K562 (cell line): Measurements from ENCODE around the gene AQP9. TPM values are rescaled to one million over a fixed set of nuclear protein-coding genes. Genes with fewer than 3 reads are reported as not detected.

Experiments used
- AFF1 ChIP-seq, 2 experiments: fragments of 450-650 bp; IDR thresholded peaks; 2 replicates each; pipeline ENCODE4 v1.6.1; 2018; ENCODE audit warnings: mild to moderate bottlenecking in 2 of 2, low read depth in 1 of 2; ENCODE audit not compliant: partially characterized antibody in 2 of 2
- ESRRB ChIP-seq: fragments of 250-450 bp; sonication (Bioruptor Pico); IDR thresholded peaks from 2 replicates; pipeline ENCODE4 v1.5.0; 2020; ENCODE audit warnings: mild to moderate bottlenecking, moderate library complexity, borderline replicate concordance
- ETV5 ChIP-seq: sonication (generic); formaldehyde crosslinking; IDR thresholded peaks from 2 replicates; pipeline ENCODE4 v1.4.0; 2020; ENCODE audit warnings: low read depth, mild to moderate bottlenecking, missing genetic modification reagents
- GATAD2B ChIP-seq: fragments of 450-650 bp; IDR thresholded peaks from 2 replicates; pipeline ENCODE4 v1.6.1; 2017; ENCODE audit warnings: mild to moderate bottlenecking, borderline replicate concordance
- HCFC1 ChIP-seq: IDR thresholded peaks from 2 replicates; pipeline ENCODE4 v1.6.1; 2012; ENCODE audit warnings: low read depth, low read length, improper control_type of control experiment
- LARP7 ChIP-seq: fragments of 450-650 bp; IDR thresholded peaks from 2 replicates; pipeline ENCODE4 v1.6.1; 2016
- MAZ ChIP-seq, 2 experiments: fragments of 450-650 bp in 1 of 2; sonication (generic) in 1 of 2; formaldehyde crosslinking; IDR thresholded peaks in 1 of 2; conservative IDR thresholded peaks in 1 of 2; 2 replicates each; pipeline versions ENCODE4 v1.4.0 to v1.5.0; 2020; ENCODE audit warnings: mild to moderate bottlenecking in 1 of 2, missing genetic modification reagents in 1 of 2
- MCM3 ChIP-seq: fragments of 450-650 bp; IDR thresholded peaks from 2 replicates; pipeline ENCODE4 v1.6.1; 2016
- MED1 ChIP-seq: sonication (generic); formaldehyde crosslinking; IDR thresholded peaks from 2 replicates; pipeline ENCODE4 v1.8.1; 2023; ENCODE audit warnings: missing genetic modification reagents, borderline replicate concordance
- MEF2D ChIP-seq: conservative IDR thresholded peaks from 2 replicates; pipeline ENCODE4 v1.6.1; 2016; ENCODE audit warnings: low read depth, missing genetic modification characterization, missing compliant biosample characterization
- MNT ChIP-seq, 2 experiments: fragments of 450-650 bp; conservative IDR thresholded peaks; 2 replicates each; pipeline ENCODE4 v1.6.1; 2017; ENCODE audit warnings: mild to moderate bottlenecking in 2 of 2, moderate library complexity in 2 of 2
- NFE2 ChIP-seq: IDR thresholded peaks from 2 replicates; pipeline ENCODE4 v1.6.1; 2014; ENCODE audit warnings: antibody characterized with exemption, low read depth
- SMAD2 ChIP-seq: fragments of 150-350 bp; IDR thresholded peaks from 2 replicates; pipeline ENCODE4 v1.6.1; 2014; ENCODE audit warnings: low read depth, mild to moderate bottlenecking, low read length
- USF1 ChIP-seq: sonication (generic); formaldehyde crosslinking; IDR thresholded peaks from 2 replicates; pipeline ENCODE4 v1.9.0; 2022; ENCODE audit warnings: mild to moderate bottlenecking, missing genetic modification reagents
- ZBTB1 ChIP-seq: sonication (generic); formaldehyde crosslinking; IDR thresholded peaks from 2 replicates; pipeline ENCODE4 v1.8.1; 2023; ENCODE audit warnings: missing genetic modification reagents, low read depth, mild to moderate bottlenecking, borderline replicate concordance
- ZBTB49 ChIP-seq: sonication (generic); formaldehyde crosslinking; IDR thresholded peaks from 2 replicates; pipeline ENCODE4 v1.8.0; 2022; ENCODE audit warnings: missing genetic modification reagents, mild to moderate bottlenecking, borderline replicate concordance
- ZEB2 ChIP-seq: fragments of 450-650 bp; IDR thresholded peaks from 2 replicates; pipeline ENCODE4 v1.6.1; 2016
- ZNF232 ChIP-seq: sonication (generic); formaldehyde crosslinking; IDR thresholded peaks from 2 replicates; pipeline ENCODE4 v1.8.0; 2022; ENCODE audit warnings: mild to moderate bottlenecking, missing genetic modification reagents
- ZNF354B ChIP-seq: fragments of 250-450 bp; sonication (Bioruptor Pico); IDR thresholded peaks from 2 replicates; pipeline ENCODE4 v1.4.0; 2020
- polyA plus RNA-seq, 8 experiments: library from polyadenylated mRNA; depleted of rRNA in 4 of 8; stranded (reverse) in 5 of 8; unstranded in 3 of 8; fragments of >200 nt; fragmentation: Nextera tagmentation in 2 of 8; fragmentation: Illumina TruSeq in 1 of 8; extraction: Ambion mirVana in 2 of 8; extraction: Trizol in 1 of 8; gene quantifications; 2 replicates each; pipeline versions ENCODE4 v1.2.1 to v1.2.3, GENCODE V29; 2011 to 2014; ENCODE audit warnings: inconsistent platforms in 1 of 8, missing spikeins in 1 of 8
- total RNA-seq, 7 experiments: library from RNA; depleted of rRNA in 6 of 7; stranded (reverse); fragments of >200 nt in 6 of 7; fragmentation: Illumina TruSeq in 2 of 7; extraction: Trizol in 2 of 7; gene quantifications; 2 replicates each; pipeline versions ENCODE4 v1.2.1 to v1.2.3, GENCODE V29; 2011 to 2021; ENCODE audit warnings: low replicate concordance in 1 of 7

AQP9 gene
- total and polyA plus RNA-seq, 9 of the 15 experiments (the other 6 are each of a cell fraction or from before 2014, with no cell fraction given): 0.04 to 0.33 (median 0.07) TPM; not detected in 4

- TF ChIP-seq ZEB2 (no peak), USF1 (no peak), MED1 (no peak), SMAD2 (no peak), MEF2D (tag) (peak; percentile 92), HCFC1 (no peak), ESRRB (CRISPR knock-in tag) (no peak), MNT (conservative IDR thresholded peaks at IDR 0.05) (peak; percentile 58 to 81), ZNF232 (CRISPR knock-in tag) (no peak), ETV5 (no peak), AFF1 (IDR thresholded peaks at IDR 0.05; ENCODE audit: low read depth in 1 of 2, partially characterized antibody in 2 of 2) (no peak), MCM3 (no peak), NFE2 (peak; percentile 98), ZNF354B (CRISPR knock-in tag) (no peak), ZBTB49 (no peak), LARP7 (no peak), ZBTB1 (no peak), MAZ (CRISPR knock-in tag; conservative IDR thresholded peaks at IDR 0.05 in 1 of 2, IDR thresholded peaks at IDR 0.05 in 1 of 2) (no peak), GATAD2B (peak; percentile 53; the same call in 1 of the 2 replicates)
These were observed 65.4 kb downstream of the AQP9 start (continued) for GRCh38 chr15:58203537-58203936.
